HepG2 (cell line): ENCODE results near the gene BRMS1. TPM values are rescaled to one million over a fixed set of nuclear protein-coding genes. Genes with fewer than 3 reads are reported as not detected.

Experiments
- BORCS8-MEF2B ChIP-seq: sonication (generic); formaldehyde crosslinking; IDR thresholded peaks from 2 replicates; pipeline ENCODE4 v1.8.0; 2022; ENCODE audit warnings: mild to moderate bottlenecking, missing genetic modification reagents
- CAMTA2 ChIP-seq: sonication (generic); formaldehyde crosslinking; IDR thresholded peaks from 2 replicates; pipeline ENCODE4 v1.4.0; 2020; ENCODE audit warnings: mild to moderate bottlenecking, missing genetic modification reagents, borderline replicate concordance
- DNMT1 ChIP-seq: sonication (generic); formaldehyde crosslinking; IDR thresholded peaks from 2 replicates; pipeline ENCODE4 v1.5.1; 2020; ENCODE audit warnings: mild to moderate bottlenecking, missing genetic modification reagents
- FIP1L1 ChIP-seq: fragments of 200-400 bp; formaldehyde crosslinking; IDR thresholded peaks from 2 replicates; pipeline ENCODE4 v1.6.1; 2018; ENCODE audit warnings: low read depth, mild to moderate bottlenecking, low read length, moderate library complexity, borderline replicate concordance; ENCODE audit not compliant: insufficient read depth
- KLF11 ChIP-seq: IDR thresholded peaks from 2 replicates; pipeline ENCODE4 v1.6.1; 2016; ENCODE audit warnings: missing compliant biosample characterization
- KLF13 ChIP-seq: sonication (generic); formaldehyde crosslinking; IDR thresholded peaks from 2 replicates; pipeline ENCODE4 v1.4.0; 2020; ENCODE audit warnings: mild to moderate bottlenecking, missing genetic modification reagents
- MTA1 ChIP-seq: sonication (generic); formaldehyde crosslinking; IDR thresholded peaks from 2 replicates; pipeline ENCODE4 v1.4.0; 2020; ENCODE audit warnings: missing genetic modification reagents, mild to moderate bottlenecking, borderline replicate concordance
- MXI1 ChIP-seq: IDR thresholded peaks from 3 replicates; pipeline ENCODE4 v1.6.1; 2012; ENCODE audit warnings: low read depth, low read length, inconsistent platforms, borderline replicate concordance
- RBM22 ChIP-seq: fragments of 200-400 bp; formaldehyde crosslinking; optimal IDR thresholded peaks from 2 replicates; pipeline ENCODE3; 2017; ENCODE audit warnings: mild to moderate bottlenecking, low read length, moderate library complexity
- SRY ChIP-seq: sonication (generic); formaldehyde crosslinking; IDR thresholded peaks from 2 replicates; pipeline ENCODE4 v1.8.0; 2022; ENCODE audit warnings: mild to moderate bottlenecking, missing genetic modification reagents
- TMF1 ChIP-seq: sonication (generic); formaldehyde crosslinking; IDR thresholded peaks from 2 replicates; pipeline ENCODE4 v1.8.1; 2022; ENCODE audit warnings: low read depth, missing genetic modification reagents
- TP53 ChIP-seq: sonication (generic); formaldehyde crosslinking; conservative IDR thresholded peaks from 2 replicates; pipeline ENCODE4 v1.4.0; 2020; ENCODE audit warnings: missing genetic modification reagents
- ZC3H4 ChIP-seq: sonication (generic); formaldehyde crosslinking; IDR thresholded peaks from 2 replicates; pipeline ENCODE4 v1.4.0; 2020; ENCODE audit warnings: missing genetic modification reagents, borderline replicate concordance
- ZNF468 ChIP-seq: sonication (generic); formaldehyde crosslinking; IDR thresholded peaks from 2 replicates; pipeline ENCODE4 v1.8.0; 2022; ENCODE audit warnings: mild to moderate bottlenecking, moderate library complexity, missing genetic modification reagents
- ZNF746 ChIP-seq: sonication (generic); formaldehyde crosslinking; IDR thresholded peaks from 2 replicates; pipeline ENCODE4 v1.8.0; 2022; ENCODE audit warnings: mild to moderate bottlenecking, missing genetic modification reagents
- polyA plus RNA-seq, 8 experiments: library from polyadenylated mRNA; depleted of rRNA in 3 of 8; stranded (reverse) in 7 of 8; unstranded in 1 of 8; fragments of >200 nt; fragmentation: Illumina TruSeq in 4 of 8; extraction: Trizol in 4 of 8; gene quantifications; 2 replicates each; pipeline versions ENCODE4 v1.2.1 to v1.2.3, GENCODE V29; 2011 to 2016; ENCODE audit warnings: low read depth in 4 of 8, missing spikeins in 1 of 8, mixed read lengths in 1 of 8; ENCODE audit not compliant: insufficient read depth in 1 of 8
- total RNA-seq, 5 experiments: library from RNA; depleted of rRNA; stranded (reverse); fragments of >200 nt; fragmentation: Illumina TruSeq; extraction: Trizol; gene quantifications; 2 replicates each; pipeline ENCODE4 v1.2.3, GENCODE V29; 2016; ENCODE audit warnings: low read depth in 1 of 5
- TF ChIP-seq, protein P1 (sequence below): sonication (generic); formaldehyde crosslinking; IDR thresholded peaks from 2 replicates; pipeline ENCODE4 v1.4.0; 2020; ENCODE audit warnings: mild to moderate bottlenecking, missing genetic modification reagents, borderline replicate concordance
- TF ChIP-seq, protein P2 (sequence below): sonication (generic); formaldehyde crosslinking; conservative IDR thresholded peaks from 2 replicates; pipeline ENCODE4 v1.8.0; 2022; ENCODE audit warnings: missing genetic modification reagents
- TF ChIP-seq, protein P3 (sequence below): sonication (generic); formaldehyde crosslinking; IDR thresholded peaks from 2 replicates; pipeline ENCODE4 v1.5.0; 2020; ENCODE audit warnings: missing genetic modification reagents, mild to moderate bottlenecking, borderline replicate concordance
- TF ChIP-seq, protein P4 (sequence below): IDR thresholded peaks from 2 replicates; pipeline ENCODE4 v1.6.1; 2016
- TF ChIP-seq, protein P5 (sequence below): sonication (generic); formaldehyde crosslinking; IDR thresholded peaks from 2 replicates; pipeline ENCODE4 v1.4.0; 2020; ENCODE audit warnings: mild to moderate bottlenecking, missing genetic modification reagents

The BRMS1 gene
- total and polyA plus RNA-seq, 2 of the 13 experiments (the other 11 are each of a cell fraction or from before 2014, with no cell fraction given), result 15.8 to 55.7 TPM

DNA sequence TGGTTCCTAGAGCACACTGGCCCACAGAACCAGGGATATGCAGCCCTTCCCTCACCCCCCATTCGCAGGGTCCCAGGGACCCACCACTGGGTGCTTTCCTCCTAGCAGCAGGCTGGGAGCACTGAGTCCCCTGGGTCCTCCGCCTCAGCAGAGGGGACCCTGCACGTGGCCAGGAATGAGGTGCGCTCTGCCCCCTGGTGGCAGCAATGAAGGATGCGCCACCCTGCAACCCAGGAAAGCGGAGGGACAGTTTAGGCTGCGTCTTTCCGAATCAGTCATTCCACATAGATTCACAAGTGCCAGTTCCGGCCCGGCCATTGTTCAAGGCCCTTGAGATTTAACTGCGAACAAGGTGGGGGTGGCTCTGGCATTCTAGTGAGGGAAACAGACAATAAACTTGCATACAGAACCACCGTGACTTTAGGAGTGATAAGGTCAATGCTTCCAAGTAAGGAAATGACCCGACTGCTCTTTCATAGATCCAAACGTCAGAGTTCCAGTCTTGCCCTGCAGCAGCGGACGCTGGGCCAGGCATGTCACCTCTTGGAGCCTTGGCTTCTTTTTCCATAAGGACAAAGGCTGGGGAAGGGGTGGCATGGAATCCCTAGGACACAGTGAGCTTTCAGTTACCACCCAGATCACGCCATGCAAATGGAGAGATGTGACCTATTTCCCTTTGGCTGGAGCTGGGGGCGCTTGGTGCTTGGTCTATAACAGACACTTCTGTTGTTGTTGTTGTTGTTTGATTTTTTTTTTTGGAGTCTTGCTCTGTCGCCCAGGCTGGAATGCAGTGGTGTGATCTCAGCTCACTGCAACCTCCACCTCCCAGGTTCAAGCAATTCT, 16.4 kb downstream of the BRMS1 start (continued):
- TF ChIP-seq, protein P1, sequence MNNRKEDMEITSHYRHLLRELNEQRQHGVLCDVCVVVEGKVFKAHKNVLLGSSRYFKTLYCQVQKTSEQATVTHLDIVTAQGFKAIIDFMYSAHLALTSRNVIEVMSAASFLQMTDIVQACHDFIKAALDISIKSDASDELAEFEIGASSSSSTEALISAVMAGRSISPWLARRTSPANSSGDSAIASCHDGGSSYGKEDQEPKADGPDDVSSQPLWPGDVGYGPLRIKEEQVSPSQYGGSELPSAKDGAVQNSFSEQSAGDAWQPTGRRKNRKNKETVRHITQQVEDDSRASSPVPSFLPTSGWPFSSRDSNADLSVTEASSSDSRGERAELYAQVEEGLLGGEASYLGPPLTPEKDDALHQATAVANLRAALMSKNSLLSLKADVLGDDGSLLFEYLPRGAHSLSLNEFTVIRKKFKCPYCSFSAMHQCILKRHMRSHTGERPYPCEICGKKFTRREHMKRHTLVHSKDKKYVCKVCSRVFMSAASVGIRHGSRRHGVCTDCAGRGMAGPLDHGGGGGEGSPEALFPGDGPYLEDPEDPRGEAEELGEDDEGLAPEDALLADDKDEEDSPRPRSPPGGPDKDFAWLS (CRISPR knock-in tag), result no peak
- TF ChIP-seq TMF1 (CRISPR knock-in tag) (peak; percentile 30; the same call in 1 of the 2 replicates), TP53 (CRISPR knock-in tag) (no peak), MTA1 (no peak; the same call in 1 of the 2 replicates), SRY (CRISPR knock-in tag) (no peak), KLF11 (CRISPR knock-in tag) (peak; percentile 67; the same call in 1 of the 2 replicates), ZNF746 (no peak), ZNF468 (CRISPR knock-in tag) (no peak), KLF13 (CRISPR knock-in tag) (no peak), MXI1 (peak; percentile 92; the same call in 2 of the 3 replicates), FIP1L1 (no peak), RBM22 (no peak), BORCS8-MEF2B (CRISPR knock-in tag) (peak; percentile 67; the same call in 1 of the 2 replicates), ZC3H4 (CRISPR knock-in tag) (no peak), DNMT1 (0 out of 2 replicates have a peak, but pooled peaks have one; percentile 85), CAMTA2 (no peak)
- TF ChIP-seq, protein P2, sequence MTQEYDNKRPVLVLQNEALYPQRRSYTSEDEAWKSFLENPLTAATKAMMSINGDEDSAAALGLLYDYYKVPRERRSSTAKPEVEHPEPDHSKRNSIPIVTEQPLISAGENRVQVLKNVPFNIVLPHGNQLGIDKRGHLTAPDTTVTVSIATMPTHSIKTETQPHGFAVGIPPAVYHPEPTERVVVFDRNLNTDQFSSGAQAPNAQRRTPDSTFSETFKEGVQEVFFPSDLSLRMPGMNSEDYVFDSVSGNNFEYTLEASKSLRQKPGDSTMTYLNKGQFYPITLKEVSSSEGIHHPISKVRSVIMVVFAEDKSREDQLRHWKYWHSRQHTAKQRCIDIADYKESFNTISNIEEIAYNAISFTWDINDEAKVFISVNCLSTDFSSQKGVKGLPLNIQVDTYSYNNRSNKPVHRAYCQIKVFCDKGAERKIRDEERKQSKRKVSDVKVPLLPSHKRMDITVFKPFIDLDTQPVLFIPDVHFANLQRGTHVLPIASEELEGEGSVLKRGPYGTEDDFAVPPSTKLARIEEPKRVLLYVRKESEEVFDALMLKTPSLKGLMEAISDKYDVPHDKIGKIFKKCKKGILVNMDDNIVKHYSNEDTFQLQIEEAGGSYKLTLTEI (CRISPR knock-in tag), result no peak
- TF ChIP-seq, protein P3, sequence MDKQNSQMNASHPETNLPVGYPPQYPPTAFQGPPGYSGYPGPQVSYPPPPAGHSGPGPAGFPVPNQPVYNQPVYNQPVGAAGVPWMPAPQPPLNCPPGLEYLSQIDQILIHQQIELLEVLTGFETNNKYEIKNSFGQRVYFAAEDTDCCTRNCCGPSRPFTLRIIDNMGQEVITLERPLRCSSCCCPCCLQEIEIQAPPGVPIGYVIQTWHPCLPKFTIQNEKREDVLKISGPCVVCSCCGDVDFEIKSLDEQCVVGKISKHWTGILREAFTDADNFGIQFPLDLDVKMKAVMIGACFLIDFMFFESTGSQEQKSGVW, result no peak
- TF ChIP-seq, protein P4, sequence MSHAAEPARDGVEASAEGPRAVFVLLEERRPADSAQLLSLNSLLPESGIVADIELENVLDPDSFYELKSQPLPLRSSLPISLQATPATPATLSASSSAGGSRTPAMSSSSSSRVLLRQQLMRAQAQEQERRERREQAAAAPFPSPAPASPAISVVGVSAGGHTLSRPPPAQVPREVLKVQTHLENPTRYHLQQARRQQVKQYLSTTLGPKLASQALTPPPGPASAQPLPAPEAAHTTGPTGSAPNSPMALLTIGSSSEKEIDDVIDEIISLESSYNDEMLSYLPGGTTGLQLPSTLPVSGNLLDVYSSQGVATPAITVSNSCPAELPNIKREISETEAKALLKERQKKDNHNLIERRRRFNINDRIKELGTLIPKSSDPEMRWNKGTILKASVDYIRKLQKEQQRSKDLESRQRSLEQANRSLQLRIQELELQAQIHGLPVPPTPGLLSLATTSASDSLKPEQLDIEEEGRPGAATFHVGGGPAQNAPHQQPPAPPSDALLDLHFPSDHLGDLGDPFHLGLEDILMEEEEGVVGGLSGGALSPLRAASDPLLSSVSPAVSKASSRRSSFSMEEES (CRISPR knock-in tag), result peak; percentile 68
- TF ChIP-seq, protein P5, sequence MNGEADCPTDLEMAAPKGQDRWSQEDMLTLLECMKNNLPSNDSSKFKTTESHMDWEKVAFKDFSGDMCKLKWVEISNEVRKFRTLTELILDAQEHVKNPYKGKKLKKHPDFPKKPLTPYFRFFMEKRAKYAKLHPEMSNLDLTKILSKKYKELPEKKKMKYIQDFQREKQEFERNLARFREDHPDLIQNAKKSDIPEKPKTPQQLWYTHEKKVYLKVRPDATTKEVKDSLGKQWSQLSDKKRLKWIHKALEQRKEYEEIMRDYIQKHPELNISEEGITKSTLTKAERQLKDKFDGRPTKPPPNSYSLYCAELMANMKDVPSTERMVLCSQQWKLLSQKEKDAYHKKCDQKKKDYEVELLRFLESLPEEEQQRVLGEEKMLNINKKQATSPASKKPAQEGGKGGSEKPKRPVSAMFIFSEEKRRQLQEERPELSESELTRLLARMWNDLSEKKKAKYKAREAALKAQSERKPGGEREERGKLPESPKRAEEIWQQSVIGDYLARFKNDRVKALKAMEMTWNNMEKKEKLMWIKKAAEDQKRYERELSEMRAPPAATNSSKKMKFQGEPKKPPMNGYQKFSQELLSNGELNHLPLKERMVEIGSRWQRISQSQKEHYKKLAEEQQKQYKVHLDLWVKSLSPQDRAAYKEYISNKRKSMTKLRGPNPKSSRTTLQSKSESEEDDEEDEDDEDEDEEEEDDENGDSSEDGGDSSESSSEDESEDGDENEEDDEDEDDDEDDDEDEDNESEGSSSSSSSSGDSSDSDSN, result peak; percentile 50; the same call in 1 of the 2 replicates
